HG03558 (cell line): ENCODE results near the gene AAK1.

Experiments used
- ATAC-seq: cut with Tn5 transposase; IDR thresholded peaks from one replicate; pipeline ENCODE4 v1.9.1; 2021; ENCODE audit warnings: moderate number of reproducible peaks; ENCODE audit not compliant: unreplicated experiment; ENCODE audit errors: extremely low read depth

The AAK1 gene

GRCh38 chr2:69509011-69509749, 134.4 kb downstream of the AAK1 start:
- ATAC-seq = no peak

- no peak for ATAC-seq
These were observed 137.8 kb downstream of the AAK1 start for GRCh38 chr2:69505710-69506109.

DNA sequence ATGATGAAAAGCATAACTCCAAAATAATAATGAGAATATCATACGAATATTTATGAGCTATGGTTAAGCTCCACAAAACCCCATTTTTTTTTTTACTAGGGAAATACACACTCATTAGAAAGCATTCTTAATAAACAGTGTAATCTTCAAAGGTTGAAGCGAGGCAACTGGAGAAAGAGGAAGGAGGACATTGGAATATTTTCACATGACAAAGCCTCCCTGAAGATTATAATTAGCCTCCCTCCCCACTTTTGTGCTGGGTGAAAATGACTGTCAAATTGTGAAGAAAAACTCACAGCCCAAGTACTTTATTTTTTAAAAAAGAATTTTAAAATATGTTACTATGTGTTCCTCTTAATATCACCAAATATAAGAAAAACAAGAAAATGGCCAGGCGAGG, 142.2 kb downstream of the AAK1 start:
- ATAC-seq = no peak

GRCh38 chr2:69499966-69500365, 143.6 kb downstream of the AAK1 start:
- ATAC-seq = no peak

GRCh38 chr2:69499242-69499641, 144.3 kb downstream of the AAK1 start:
- no peak for ATAC-seq

DNA sequence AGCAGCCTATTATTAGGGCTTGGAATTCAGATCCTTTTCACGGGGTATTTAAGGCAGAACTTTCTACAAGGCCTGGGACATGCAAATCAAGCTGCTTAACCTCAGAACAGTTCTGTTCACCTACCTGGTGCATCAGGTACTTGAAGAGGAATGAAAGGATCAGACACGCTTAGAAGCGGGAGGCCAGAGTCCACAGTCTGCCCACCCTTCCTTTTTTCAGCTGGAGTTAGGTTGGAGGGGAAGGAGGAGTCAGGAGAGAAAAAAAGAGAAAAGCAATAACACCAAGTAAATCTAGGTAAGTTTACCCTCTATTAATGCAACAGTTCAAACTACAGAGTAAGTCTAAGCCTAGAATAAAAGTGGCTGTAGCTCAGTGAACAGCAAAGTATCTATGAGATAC, 147.7 kb downstream of the AAK1 start:
- no peak for ATAC-seq

DNA sequence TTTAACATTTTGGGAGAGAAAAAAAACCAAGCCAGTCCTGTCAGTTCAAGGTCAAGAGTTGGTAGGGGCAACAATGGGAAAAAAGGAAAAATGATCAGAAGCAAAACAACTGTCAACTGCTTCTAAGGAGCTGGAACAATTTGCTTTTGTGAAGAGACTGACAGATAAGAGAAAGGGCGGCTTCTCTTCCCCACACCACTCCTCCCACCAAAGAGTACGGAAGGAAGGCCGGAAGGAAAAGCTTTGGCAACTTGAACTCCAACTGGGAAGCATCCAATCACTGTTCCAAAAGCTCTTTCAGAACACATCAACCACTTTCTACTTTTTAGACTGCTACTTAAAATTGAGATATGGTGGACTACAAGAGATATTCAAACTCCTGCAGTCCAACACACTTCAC, 148.5 kb downstream of the AAK1 start:
- ATAC-seq = no peak

DNA sequence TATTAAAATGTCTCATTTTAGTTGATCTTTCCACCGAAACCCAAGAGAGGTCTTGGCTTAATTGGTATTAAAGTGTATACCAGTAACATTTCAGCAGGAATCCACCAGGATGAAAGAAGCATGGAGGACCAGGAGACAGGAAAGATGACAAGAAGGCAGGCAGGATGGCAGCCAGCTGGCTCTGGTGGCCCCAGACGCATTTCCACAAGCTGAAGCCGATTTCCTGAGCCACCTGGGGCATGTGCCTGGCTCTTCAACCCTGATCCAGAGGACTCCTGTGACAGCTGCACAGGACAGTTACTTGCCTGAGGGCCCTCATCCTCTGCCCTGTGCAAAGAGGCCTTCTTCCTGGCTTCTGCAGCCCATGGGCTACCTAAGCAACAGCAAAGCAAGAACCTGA, 149.4 kb downstream of the AAK1 start:
- ATAC-seq = no peak

GRCh38 chr2:69493268-69493667, 150.3 kb downstream of the AAK1 start:
- ATAC-seq = no peak

- ATAC-seq = no peak
These were observed 151.7 kb downstream of the AAK1 start for GRCh38 chr2:69491864-69492263.

DNA sequence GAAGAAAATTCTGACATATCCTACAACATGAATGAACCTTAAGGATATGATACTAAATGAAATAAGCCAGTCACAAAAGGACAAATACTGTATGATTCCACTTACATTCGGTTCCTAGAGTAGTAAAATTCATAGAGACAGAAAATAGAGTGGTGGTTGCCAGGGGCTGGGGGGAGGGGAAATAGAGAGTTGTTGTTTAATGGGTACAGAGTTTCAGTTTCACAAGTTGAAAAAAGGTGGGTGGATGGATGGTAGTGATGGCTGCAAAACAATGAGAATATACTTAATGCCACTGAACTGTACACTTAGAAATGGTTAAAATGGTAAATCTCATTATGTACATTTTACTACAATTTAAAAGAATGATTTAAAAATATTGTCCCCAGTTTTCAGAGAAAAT, 153.1 kb downstream of the AAK1 start:
- ATAC-seq = no peak

- ATAC-seq = no peak
These were observed 153.7 kb downstream of the AAK1 start for GRCh38 chr2:69489793-69490192.

DNA sequence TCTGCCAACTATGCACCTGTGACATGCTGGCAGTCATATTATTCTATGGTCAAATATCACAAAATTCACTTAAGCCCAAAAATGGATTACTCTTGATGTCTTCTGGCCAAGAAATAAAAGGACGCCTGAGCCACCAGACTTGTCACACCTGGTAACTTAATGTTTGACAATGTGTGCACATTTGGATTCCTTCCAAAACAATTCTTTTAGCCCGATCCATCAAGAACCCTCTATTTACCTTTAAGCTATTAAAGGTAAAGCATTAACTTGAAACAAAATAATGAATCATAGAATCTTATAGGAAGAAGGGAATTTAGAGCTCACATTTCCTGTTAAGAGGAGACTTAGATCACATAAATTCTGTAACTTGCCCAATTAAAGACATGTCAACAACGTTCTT, 159.8 kb downstream of the AAK1 start:
- ATAC-seq = no peak

- no peak for ATAC-seq
These were observed 160.5 kb downstream of the AAK1 start for GRCh38 chr2:69483024-69483423.

DNA sequence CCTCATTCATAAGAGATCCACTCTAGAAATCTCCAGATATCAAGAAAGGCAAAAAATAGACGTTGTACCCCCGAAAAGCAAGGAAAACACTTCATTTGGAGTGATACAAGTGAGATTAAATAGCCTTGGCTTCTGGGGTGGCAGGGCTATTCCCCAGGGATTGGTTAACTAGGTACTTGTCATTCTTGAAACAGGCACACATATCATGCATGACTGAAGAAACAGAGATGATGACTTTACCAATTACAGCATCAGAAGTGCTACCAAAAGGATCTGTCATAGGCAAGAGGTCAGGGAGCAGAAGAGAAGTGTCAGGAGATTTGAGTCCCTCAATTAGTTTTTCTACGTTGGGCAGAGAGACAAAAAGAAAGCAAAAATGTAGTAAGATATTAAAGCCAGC, 161.1 kb downstream of the AAK1 start:
- no peak for ATAC-seq

DNA sequence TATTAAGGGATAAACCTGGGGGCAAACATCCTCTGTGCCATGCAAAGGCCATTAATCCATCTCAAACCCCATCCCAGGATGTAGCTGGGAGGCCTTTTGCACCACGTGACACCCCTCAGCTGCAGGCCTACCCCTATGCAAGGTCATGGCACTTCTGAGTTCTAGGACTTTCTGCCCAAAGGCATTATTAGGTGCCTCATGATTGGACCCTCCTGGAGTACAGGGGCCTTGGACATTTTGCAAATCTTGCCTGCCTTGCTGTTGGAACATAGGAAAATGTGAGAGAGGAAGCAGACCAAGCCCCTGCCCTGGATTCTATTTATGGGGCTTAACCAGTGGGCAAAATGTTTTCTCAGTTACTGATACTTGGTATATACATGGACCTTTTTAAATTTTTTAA, 162.1 kb downstream of the AAK1 start:
- ATAC-seq = no peak

DNA sequence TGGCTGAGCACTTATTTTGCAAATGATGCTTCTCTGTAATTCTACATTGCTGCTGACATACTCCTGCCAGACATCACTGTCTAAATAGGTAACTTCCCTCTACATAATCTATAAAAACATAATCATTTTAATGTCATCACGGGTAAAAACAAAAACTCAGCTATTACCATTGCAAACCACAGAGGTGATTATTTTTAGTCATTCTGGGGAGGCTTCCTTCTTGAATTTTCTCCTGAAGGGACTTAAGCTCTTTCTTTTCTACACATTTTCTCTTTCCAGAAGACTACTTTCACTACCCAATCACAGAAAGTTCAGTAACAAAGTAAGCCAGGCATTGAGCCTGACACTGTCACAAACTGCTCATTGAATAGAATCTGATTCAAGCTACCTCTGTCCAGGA, 165.9 kb downstream of the AAK1 start:
- ATAC-seq = no peak

DNA sequence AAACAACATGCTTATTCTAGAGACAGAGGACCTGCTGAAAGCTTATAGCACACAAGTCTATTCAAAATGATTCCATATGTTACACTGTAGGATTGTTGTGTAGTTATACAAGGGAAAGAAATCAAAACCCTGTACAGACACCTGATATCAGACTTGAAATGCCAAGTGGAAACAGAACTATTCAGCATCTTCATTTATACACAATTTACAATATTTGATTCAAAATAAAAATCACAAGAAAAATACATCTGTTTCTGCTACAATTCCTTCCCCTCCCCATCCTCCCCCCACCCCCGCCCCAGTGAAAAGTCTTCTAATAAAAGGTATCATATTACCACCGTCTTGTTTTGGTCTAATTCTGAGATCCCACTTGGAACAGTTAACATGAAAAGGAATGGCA, 168.9 kb downstream of the AAK1 start:
- ATAC-seq = no peak

- ATAC-seq = no peak
These were observed 171.7 kb downstream of the AAK1 start for GRCh38 chr2:69471793-69472192.

- no peak for ATAC-seq
These were observed 172.6 kb downstream of the AAK1 start for GRCh38 chr2:69470911-69471310.

DNA sequence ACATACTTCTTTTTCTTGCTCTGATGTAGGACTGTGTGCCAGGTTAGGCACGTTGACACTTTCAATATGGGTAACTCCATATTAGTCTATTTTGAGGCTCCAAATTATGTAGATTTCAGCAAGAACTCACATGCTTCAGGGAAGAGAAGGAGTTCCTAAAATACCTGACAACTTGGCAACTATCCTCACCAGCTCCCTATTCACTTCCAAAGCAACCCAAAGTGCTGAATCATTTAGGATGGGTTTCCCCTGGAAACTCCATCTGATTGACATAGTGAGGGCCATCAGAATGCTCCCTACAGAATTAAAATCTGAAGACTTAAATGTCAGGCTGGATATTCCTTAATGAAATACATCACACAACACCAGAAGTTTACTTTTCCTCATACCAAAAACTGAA, 173.8 kb downstream of the AAK1 start:
- no peak for ATAC-seq

GRCh38 chr2:69469375-69469774, 174.2 kb downstream of the AAK1 start:
- ATAC-seq = no peak

DNA sequence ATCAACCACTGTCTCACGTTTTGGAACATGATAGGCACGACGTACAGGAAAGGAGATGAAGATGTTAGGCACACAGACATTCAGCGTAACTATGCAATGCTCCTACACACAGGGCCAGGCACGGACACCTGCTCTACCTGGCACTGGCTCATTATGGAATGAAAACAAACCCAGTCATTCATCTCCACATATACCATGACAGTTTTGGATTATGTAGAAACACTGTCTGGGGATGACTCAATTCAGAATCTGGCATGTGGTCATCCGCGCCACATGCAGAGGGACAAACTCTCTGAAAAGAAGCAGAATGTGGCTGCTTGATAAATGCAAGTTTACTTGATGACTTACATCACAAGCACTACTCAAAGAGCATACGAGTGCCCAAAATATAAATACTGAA, 176.8 kb downstream of the AAK1 start:
- no peak for ATAC-seq
